Frontal cortex (tissue), 4 donors: ENCODE measurements around the gene ABCC5. TPM values are rescaled to one million over a fixed set of nuclear protein-coding genes. Genes with fewer than 3 reads are reported as not detected.
"Not testable (repeated sequence)": the region's sequence is repeated elsewhere in the genome, so short reads cannot be mapped to it uniquely, and the experiment has no call there.

Experiments
- DNase-seq, 2 donors: peaks; one replicate each; pipeline ENCODE4 v3.0.0; 2012; ENCODE audit warnings: low spot score in 2 of 2
- FAIRE-seq: peaks from 2 replicates; lab custom pipeline; 2012; peaks lifted over from hg19 to GRCh38; lab: Jason Lieb, UNC
- total RNA-seq: library from RNA; depleted of rRNA; stranded (reverse); fragments of >200 nt; gene quantifications from one replicate; pipeline ENCODE4 v1.2.3, GENCODE V29; 2014
- donor health status: control.
- donor health status: control.
- donor health status: control.

The ABCC5 gene
- total RNA-seq, 1 donor from 2014 or later, result 37.9 TPM

- DNase-seq, result no peak
- no peak for FAIRE-seq
Measured at GRCh38 chr3:183904833-183905780, 112.6 kb downstream of the ABCC5 start.

- no peak for DNase-seq
- no peak for FAIRE-seq
Measured at GRCh38 chr3:183898028-183898431, 119.7 kb downstream of the ABCC5 start.

- FAIRE-seq, result no peak
- DNase-seq, result no peak
Measured at GRCh38 chr3:183897606-183898005, 120.1 kb downstream of the ABCC5 start.

GRCh38 chr3:183896610-183897009 is 121.1 kb downstream of the ABCC5 start:
- FAIRE-seq (no peak), DNase-seq (no peak)

GRCh38 chr3:183896184-183896583 is 121.5 kb downstream of the ABCC5 start:
- DNase-seq, result no peak
- no peak for FAIRE-seq

GRCh38 chr3:183895774-183896173 is 121.9 kb downstream of the ABCC5 start:
- DNase-seq (no peak), FAIRE-seq (no peak)

- DNase-seq (peak; percentile 62 to 84), FAIRE-seq (no peak)
Measured at GRCh38 chr3:183895296-183895695, 122.4 kb downstream of the ABCC5 start.

GRCh38 chr3:183892610-183893214 is 125.0 kb downstream of the ABCC5 start:
- DNase-seq (no peak), FAIRE-seq (no peak)

- FAIRE-seq, result no peak
- no peak for DNase-seq
Measured at GRCh38 chr3:183885766-183886165, 131.9 kb downstream of the ABCC5 start.

- DNase-seq, result peak; percentile 84 to 91
- no peak for FAIRE-seq
Measured at GRCh38 chr3:183884427-183885296, 133.0 kb downstream of the ABCC5 start, which contains the start of gene PARL. Gene PARL (minus strand): TSS chr3:183884880. CDS start chr3:183884846, 34 bp downstream.

GRCh38 chr3:183884097-183884426 is 133.6 kb downstream of the ABCC5 start:
- DNase-seq (no peak), FAIRE-seq (no peak)

- DNase-seq (no peak), FAIRE-seq (no peak)
Measured at GRCh38 chr3:183883291-183884096, 134.2 kb downstream of the ABCC5 start.

GRCh38 chr3:183880121-183880520 is 137.6 kb downstream of the ABCC5 start:
- no peak for DNase-seq
- FAIRE-seq, result no peak

- no peak for FAIRE-seq
- DNase-seq, result no peak
Measured at GRCh38 chr3:183879243-183879642, 138.4 kb downstream of the ABCC5 start.

GRCh38 chr3:183878071-183878470 is 139.6 kb downstream of the ABCC5 start:
- FAIRE-seq, result no peak

GRCh38 chr3:183877227-183877626 is 140.5 kb downstream of the ABCC5 start:
- FAIRE-seq, DNase-seq: not testable (repeated sequence)

More at GRCh38 chr3:183878071-183878470, 139.6 kb downstream of the ABCC5 start:
- no peak for DNase-seq

- FAIRE-seq (no peak), DNase-seq (no peak)
Measured at GRCh38 chr3:183875411-183875810, 142.3 kb downstream of the ABCC5 start.

- no peak for DNase-seq
- FAIRE-seq, result no peak
Measured at GRCh38 chr3:183873914-183874313, 143.8 kb downstream of the ABCC5 start.

- DNase-seq (no peak), FAIRE-seq (no peak)
Measured at GRCh38 chr3:183871541-183871940, 146.1 kb downstream of the ABCC5 start.
